HEK293 (cell line): ENCODE data around the gene CKMT1B.
A peak's percentile ranks its signal among the peaks of the same experiment; 100 is the strongest.
"Not testable (repeated sequence)": the region's sequence is repeated elsewhere in the genome, so short reads cannot be mapped to it uniquely, and the experiment has no call there.

Experiments
- CTCF ChIA-PET: fragments of 350-600 bp; formaldehyde crosslinking; extraction: SDS; loops from one replicate; lab custom pipeline; 2021; ENCODE audit warnings: antibody characterized with exemption; lab: Yijun Ruan, JAX
- POLR2A ChIA-PET: fragments of 300-600 bp; formaldehyde crosslinking; extraction: SDS; loops from one replicate; lab custom pipeline; 2020; ENCODE audit warnings: antibody characterized with exemption, inconsistent platforms; lab: Yijun Ruan, JAX
- H3K27ac ChIP-seq: fragments of 200-500 bp; sonication (Bioruptor generic); 2 replicates; pipeline ENCODE4 v1.5.1; 2014; ENCODE audit warnings: low read depth, low read length, control low read depth, inconsistent platforms; ENCODE audit errors: extremely low read depth
- H3K36me3 ChIP-seq, 2 experiments: fragments of 200-500 bp in 1 of 2; sonication (Bioruptor generic) in 1 of 2; 1 replicate in 1 of 2; 2 replicates in 1 of 2; pipeline ENCODE4 v1.5.1; 2014 to 2017; ENCODE audit warnings: inconsistent platforms in 2 of 2, low read length in 2 of 2; ENCODE audit not compliant: control insufficient read depth in 2 of 2, insufficient read depth in 1 of 2
- H3K4me1 ChIP-seq: fragments of 200-500 bp; sonication (Bioruptor generic); 2 replicates; pipeline ENCODE4 v1.5.1; 2014; ENCODE audit warnings: mild to moderate bottlenecking, low read length, inconsistent platforms; ENCODE audit not compliant: control insufficient read depth, insufficient read depth
- H3K4me3 ChIP-seq: 2 replicates; pipeline ENCODE4 v1.5.1; 2011; ENCODE audit warnings: low read depth, mild to moderate bottlenecking, control low read depth, low read length, moderate library complexity
- H3K9me3 ChIP-seq: fragments of 200-500 bp; sonication (Bioruptor generic); 2 replicates; pipeline ENCODE4 v1.5.1; 2014; ENCODE audit warnings: low read depth, low read length, inconsistent platforms; ENCODE audit not compliant: control insufficient read depth, insufficient read depth
- BCL11A ChIP-seq: fragments of 450-650 bp; formaldehyde crosslinking; IDR thresholded peaks from 2 replicates; pipeline ENCODE4 v1.5.1; 2016; ENCODE audit warnings: low read depth, missing biosample characterization, missing genetic modification characterization
- TRIM28 ChIP-seq: IDR thresholded peaks from 2 replicates; pipeline ENCODE4 v1.6.1; 2011; ENCODE audit warnings: low read length, control low read depth, borderline replicate concordance
- YY2 ChIP-seq: fragments of 450-650 bp; formaldehyde crosslinking; IDR thresholded peaks from 2 replicates; pipeline ENCODE4 v1.5.1; 2016; ENCODE audit warnings: missing biosample characterization, missing genetic modification characterization
- ZEB2 ChIP-seq: fragments of 450-650 bp; formaldehyde crosslinking; IDR thresholded peaks from 2 replicates; pipeline ENCODE4 v1.5.1; 2016; ENCODE audit warnings: missing biosample characterization, missing genetic modification characterization
- ZFP69B ChIP-seq: fragments of 450-650 bp; formaldehyde crosslinking; IDR thresholded peaks from 2 replicates; pipeline ENCODE4 v1.5.1; 2016; ENCODE audit warnings: missing biosample characterization, missing genetic modification characterization
- ZNF121 ChIP-seq: fragments of 450-650 bp; formaldehyde crosslinking; IDR thresholded peaks from 2 replicates; pipeline ENCODE4 v1.5.1; 2016; ENCODE audit warnings: missing biosample characterization, missing genetic modification characterization
- ZNF23 ChIP-seq: fragments of 450-650 bp; formaldehyde crosslinking; IDR thresholded peaks from 2 replicates; pipeline ENCODE4 v1.5.1; 2016; ENCODE audit warnings: missing biosample characterization, missing genetic modification characterization, borderline replicate concordance
- ZNF274 ChIP-seq, 2 experiments: fragments of 200-500 bp in 1 of 2; fragments of 450-650 bp in 1 of 2; sonication (Bioruptor generic) in 1 of 2; formaldehyde crosslinking in 1 of 2; IDR thresholded peaks; 2 replicates each; pipeline versions ENCODE4 v1.5.1 to v1.6.1; 2014 to 2016; ENCODE audit warnings: borderline replicate concordance in 1 of 2, inconsistent platforms in 1 of 2, low read length in 1 of 2, missing biosample characterization in 1 of 2, missing genetic modification characterization in 1 of 2
- ZNF362 ChIP-seq: fragments of 450-650 bp; formaldehyde crosslinking; IDR thresholded peaks from 2 replicates; pipeline ENCODE4 v1.5.1; 2016; ENCODE audit warnings: missing biosample characterization, missing genetic modification characterization
- ZNF513 ChIP-seq: fragments of 450-650 bp; IDR thresholded peaks from 2 replicates; pipeline ENCODE4 v1.5.1; 2018; ENCODE audit warnings: missing biosample characterization, missing genetic modification characterization
- ZNF521 ChIP-seq: fragments of 450-650 bp; formaldehyde crosslinking; IDR thresholded peaks from 2 replicates; pipeline ENCODE4 v1.5.1; 2017; ENCODE audit warnings: missing biosample characterization, mild to moderate bottlenecking, missing genetic modification characterization
- ZNF561 ChIP-seq: fragments of 450-650 bp; IDR thresholded peaks from 2 replicates; pipeline ENCODE4 v1.5.1; 2018; ENCODE audit warnings: missing biosample characterization, missing genetic modification characterization, borderline replicate concordance
- ZNF623 ChIP-seq: fragments of 450-650 bp; formaldehyde crosslinking; IDR thresholded peaks from 2 replicates; pipeline ENCODE4 v1.5.1; 2016; ENCODE audit warnings: missing biosample characterization, missing genetic modification characterization
- ZSCAN18 ChIP-seq: fragments of 450-650 bp; formaldehyde crosslinking; IDR thresholded peaks from 2 replicates; pipeline ENCODE4 v1.5.1; 2016; ENCODE audit warnings: missing biosample characterization, missing genetic modification characterization
- ZSCAN23 ChIP-seq: fragments of 450-650 bp; formaldehyde crosslinking; IDR thresholded peaks from 2 replicates; pipeline ENCODE4 v1.5.1; 2016; ENCODE audit warnings: missing biosample characterization, missing genetic modification characterization

Gene CKMT1B

GRCh38 chr15:43552256-43552655, 41.6 kb upstream of the CKMT1B start:
- ChIA-PET CTCF (no interaction called here), POLR2A (interaction anchor here (0.5 kb wide), 1 partner anchor 50 kb away, joined by 4 read pairs; no protein-coding TSS in a partner anchor)
- H3K27ac ChIP-seq: no peak overlapping the region
- H3K4me1 ChIP-seq: no peaks in the 10 kb centered on the region
- H3K36me3 ChIP-seq: peaks cover 0 to 4% of the 10 kb centered on the region in 2 experiments; a peak in 1 of 3 replicates
- no peak for TF ChIP-seq ZSCAN18 (tag by site-specific recombination)
- TF ChIP-seq ZNF362 (tag by site-specific recombination): 0 out of 2 replicates have a peak, but pooled peaks have one; percentile 31
- TF ChIP-seq BCL11A: no peak
- no peak for TF ChIP-seq ZNF521 (tag by site-specific recombination)
- no peak for TF ChIP-seq ZNF513
- no peak for TF ChIP-seq ZNF121 (tag by site-specific recombination)
- TF ChIP-seq, all 188 proteins: peak for 1
- Histone ChIP-seq H3K9me3 (no peaks in the 10 kb centered on the region), H3K4me3 (no peak overlapping the region)

GRCh38 chr15:43552986-43553385, 40.8 kb upstream of the CKMT1B start:
- TF ChIP-seq ZEB2 (tag by site-specific recombination) (no peak), YY2 (tag by site-specific recombination) (no peak), ZNF274 (IDR thresholded peaks at IDR 0.05; ENCODE audit: low read length) (no peak), ZNF274 (tag by site-specific recombination; IDR thresholded peaks at IDR 0.05; ENCODE audit: borderline replicate concordance) (no peak), ZFP69B (tag by site-specific recombination) (no peak), ZNF23 (tag by site-specific recombination) (no peak), ZNF623 (tag by site-specific recombination) (no peak), ZNF561 (tag by site-specific recombination) (no peak), TRIM28 (no peak), ZSCAN23 (tag by site-specific recombination) (no peak)
- peaks cover 0 to 4% of the 10 kb centered on the region in 2 experiments; a peak in 1 of 3 replicates for H3K36me3 ChIP-seq
- H3K27ac ChIP-seq: no peak overlapping the region
- CTCF ChIA-PET: no interaction called here
- H3K9me3 ChIP-seq: no peaks in the 10 kb centered on the region
- no peaks in the 10 kb centered on the region for H3K4me1 ChIP-seq
- H3K4me3 ChIP-seq: no peak overlapping the region
- POLR2A ChIA-PET: no interaction called here

GRCh38 chr15:43562753-43563152, 31.1 kb upstream of the CKMT1B start:
- H3K9me3 ChIP-seq, H3K27ac ChIP-seq, H3K36me3 ChIP-seq, H3K4me1 ChIP-seq, CTCF ChIA-PET, POLR2A ChIA-PET, H3K4me3 ChIP-seq: not testable (repeated sequence)

- H3K27ac ChIP-seq, H3K36me3 ChIP-seq, H3K4me1 ChIP-seq, POLR2A ChIA-PET, H3K4me3 ChIP-seq, CTCF ChIA-PET, H3K9me3 ChIP-seq: not testable (repeated sequence)
These were observed 30.0 kb upstream of the CKMT1B start for GRCh38 chr15:43563793-43564192.

GRCh38 chr15:43566615-43567014, 27.2 kb upstream of the CKMT1B start:
- POLR2A ChIA-PET, H3K9me3 ChIP-seq, H3K36me3 ChIP-seq, H3K4me3 ChIP-seq, H3K27ac ChIP-seq, CTCF ChIA-PET, H3K4me1 ChIP-seq: not testable (repeated sequence)

GRCh38 chr15:43574607-43575006, 19.2 kb upstream of the CKMT1B start:
- H3K27ac ChIP-seq, H3K4me1 ChIP-seq, H3K4me3 ChIP-seq, POLR2A ChIA-PET, H3K9me3 ChIP-seq, CTCF ChIA-PET, H3K36me3 ChIP-seq: not testable (repeated sequence)
